Inflammatory macrophage (primary cell): ENCODE results near the gene HCFC2.
"Not testable (repeated sequence)": the region's sequence is repeated elsewhere in the genome, so short reads cannot be mapped to it uniquely, and the experiment has no call there.

ENCODE experiments used
- DNase-seq, 2 donors: peaks; one replicate each; pipeline ENCODE4 v3.0.0-alpha.2; 2020 to 2022
- total RNA-seq, 18 experiments: gene quantifications; one replicate each; lab custom pipeline; 2026; ENCODE audit warnings: mixed read lengths in 6 of 18, inconsistent platforms in 2 of 18; lab: John Stamatoyannopoulos, UW

The HCFC2 gene
- 19.6 to 47.9 (median 28.6) reads per million in 18 experiments for total RNA-seq

DNA sequence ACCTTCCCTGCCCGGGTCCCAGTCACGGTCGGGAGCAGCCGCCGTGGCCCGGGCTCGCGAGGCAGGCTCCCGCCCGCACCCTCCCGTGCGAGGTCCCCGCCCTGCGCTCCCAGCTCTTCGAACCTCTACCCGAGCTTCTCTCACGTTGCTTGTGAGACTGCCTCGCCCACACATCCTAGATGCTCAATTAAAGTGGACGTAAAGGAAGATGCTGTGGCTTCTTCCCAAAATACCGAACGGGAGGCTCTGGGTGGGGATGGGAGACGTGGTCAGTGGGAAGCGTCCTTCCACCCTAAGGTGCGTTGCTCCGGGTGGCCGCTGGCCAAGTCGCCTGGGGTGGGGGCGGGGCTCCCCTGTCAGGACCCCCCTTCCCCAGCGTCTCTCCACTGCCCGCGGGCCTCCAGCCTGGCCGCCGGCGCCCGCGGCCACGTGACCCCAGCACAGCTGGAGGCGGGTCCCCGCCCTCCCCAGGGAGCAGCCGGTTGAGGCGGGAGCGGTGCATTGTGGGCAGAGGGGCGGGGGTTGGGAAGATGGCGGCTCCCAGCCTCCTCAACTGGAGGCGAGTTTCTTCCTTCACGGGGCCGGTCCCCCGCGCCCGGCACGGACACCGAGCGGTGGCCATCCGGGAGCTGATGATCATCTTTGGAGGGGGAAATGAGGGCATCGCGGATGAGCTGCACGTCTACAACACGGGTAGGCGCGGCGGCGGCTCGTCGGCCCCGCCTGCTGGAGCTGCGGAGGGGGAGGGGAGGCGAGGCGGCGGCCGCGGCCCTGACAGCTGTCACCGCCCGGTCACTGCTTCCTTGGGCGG, at the start of gene HCFC2:
HCFC2 (plus strand) TSS at position 501 of the 811 bp plus-strand sequence; CDS start at position 531, 30 bp downstream.
- DNase-seq: peak; percentile 88 to 92

GRCh38 chr12:104021862-104022261, 42.5 kb upstream of the HCFC2 start:
- DNase-seq: not testable (repeated sequence)

GRCh38 chr12:104022786-104023185, 41.5 kb upstream of the HCFC2 start:
- no peak for DNase-seq

DNA sequence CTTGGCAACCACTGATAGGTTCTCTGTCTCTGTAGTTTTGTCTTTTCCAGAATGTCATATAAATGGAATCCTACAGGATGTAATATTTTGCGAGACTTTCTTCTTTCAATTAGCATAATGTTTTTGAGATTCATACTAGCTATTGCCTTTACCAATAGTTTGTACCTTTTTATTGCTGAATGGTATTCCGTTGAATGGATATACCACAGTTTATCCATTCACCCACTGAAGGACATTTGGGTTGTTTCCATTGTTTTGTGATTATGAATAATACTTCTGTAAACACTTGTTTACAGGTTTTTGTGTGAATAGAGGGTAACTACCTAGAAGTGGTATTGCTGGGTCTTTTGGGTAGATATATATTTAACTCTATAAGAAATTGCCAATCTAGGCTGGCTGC, 40.6 kb upstream of the HCFC2 start:
- DNase-seq: no peak

DNA sequence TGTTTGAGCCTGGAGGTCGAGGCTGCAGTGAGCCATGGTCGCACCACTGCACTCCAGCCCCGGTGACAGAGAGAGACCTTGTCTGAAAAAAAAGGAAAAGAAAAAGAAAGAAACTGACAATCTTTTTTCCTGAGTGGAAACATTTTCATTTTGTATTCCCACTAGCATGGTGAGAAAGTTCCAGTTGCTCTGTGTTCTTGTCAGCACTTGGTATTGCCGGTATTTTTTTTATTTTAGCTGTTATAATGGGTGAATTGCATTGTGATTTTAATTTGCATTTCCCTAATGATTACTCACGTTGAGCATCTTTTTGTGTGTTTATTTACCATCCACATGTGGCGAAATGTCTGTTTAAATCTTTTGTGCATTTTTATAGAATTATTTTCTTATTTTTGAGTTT, 40.0 kb upstream of the HCFC2 start:
- DNase-seq: no peak

DNA sequence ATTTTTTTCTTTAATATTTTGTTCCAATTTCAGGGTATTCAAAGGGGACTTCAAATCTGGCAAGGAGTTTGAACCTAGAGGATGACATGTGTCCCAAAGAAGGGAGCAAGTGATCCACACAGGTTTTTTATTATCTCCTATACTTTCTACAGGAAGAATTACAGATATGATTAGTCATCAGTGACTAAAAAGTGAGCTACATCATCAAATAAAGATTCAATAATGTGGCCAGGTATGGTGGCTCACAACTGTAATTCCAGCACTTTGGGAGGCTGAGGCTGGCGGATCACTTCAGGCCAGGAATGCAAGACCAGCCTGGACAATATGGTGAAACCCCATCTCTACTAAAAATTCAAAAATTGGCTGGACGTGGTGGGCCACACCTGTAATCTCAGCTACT, 38.6 kb upstream of the HCFC2 start:
- no peak for DNase-seq

DNA sequence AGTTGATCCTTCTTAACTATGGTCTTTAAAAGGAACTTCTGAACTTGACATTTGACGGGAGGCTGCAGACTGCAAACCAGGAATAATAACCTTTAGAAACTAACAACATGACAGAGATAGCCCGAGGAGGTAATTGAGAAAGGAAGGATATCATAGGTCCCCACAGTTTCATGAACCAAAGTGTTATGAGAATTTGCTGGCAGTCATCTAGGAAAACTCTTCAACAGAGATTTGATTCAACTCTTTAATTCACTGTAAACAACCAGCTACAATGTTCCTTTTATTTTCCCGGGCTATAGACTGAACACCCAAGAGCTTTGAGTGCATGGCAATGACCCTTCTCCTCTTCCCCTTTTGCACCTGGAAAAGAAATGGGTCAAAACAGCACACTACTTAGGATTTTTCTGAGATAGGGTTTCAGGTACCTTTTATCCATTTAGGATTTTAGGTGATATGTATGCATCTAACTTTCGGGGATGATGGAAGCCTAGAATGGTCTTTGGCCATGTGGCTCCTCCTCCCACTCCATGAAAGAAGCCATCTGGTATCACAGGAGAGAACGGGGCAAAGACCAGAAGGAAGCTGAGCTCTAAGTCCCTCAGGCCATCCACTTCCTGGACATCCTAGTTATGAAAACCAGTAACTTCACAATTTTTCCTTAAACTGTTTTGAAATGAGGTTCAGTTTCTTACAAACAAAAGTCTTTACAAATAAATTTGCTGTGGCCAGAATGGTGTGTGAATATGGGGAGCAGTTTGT, 37.3 kb upstream of the HCFC2 start:
- no peak for DNase-seq

DNA sequence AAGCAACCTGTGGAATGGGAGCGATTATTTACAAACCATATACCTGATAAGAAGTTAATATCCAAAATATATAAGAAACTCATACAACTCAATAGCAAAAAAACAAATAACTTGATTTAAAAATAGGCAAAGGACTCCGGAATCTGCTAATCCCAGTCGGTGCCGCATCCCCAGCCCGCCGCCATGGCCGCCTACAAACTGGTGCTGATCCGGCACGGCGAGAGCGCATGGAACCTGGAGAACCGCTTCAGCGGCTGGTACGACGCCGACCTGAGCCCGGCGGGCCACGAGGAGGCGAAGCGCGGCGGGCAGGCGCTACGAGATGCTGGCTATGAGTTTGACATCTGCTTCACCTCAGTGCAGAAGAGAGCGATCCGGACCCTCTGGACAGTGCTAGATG, 33.7 kb upstream of the HCFC2 start:
- not testable (repeated sequence) for DNase-seq

GRCh38 chr12:104036143-104036542, 28.2 kb upstream of the HCFC2 start:
- not testable (repeated sequence) for DNase-seq

GRCh38 chr12:104039769-104040168, 24.6 kb upstream of the HCFC2 start:
- not testable (repeated sequence) for DNase-seq

- no peak for DNase-seq
Measured at GRCh38 chr12:104042580-104042979, 21.8 kb upstream of the HCFC2 start.

- DNase-seq: no peak
Measured at GRCh38 chr12:104044158-104044557, 20.2 kb upstream of the HCFC2 start.

DNA sequence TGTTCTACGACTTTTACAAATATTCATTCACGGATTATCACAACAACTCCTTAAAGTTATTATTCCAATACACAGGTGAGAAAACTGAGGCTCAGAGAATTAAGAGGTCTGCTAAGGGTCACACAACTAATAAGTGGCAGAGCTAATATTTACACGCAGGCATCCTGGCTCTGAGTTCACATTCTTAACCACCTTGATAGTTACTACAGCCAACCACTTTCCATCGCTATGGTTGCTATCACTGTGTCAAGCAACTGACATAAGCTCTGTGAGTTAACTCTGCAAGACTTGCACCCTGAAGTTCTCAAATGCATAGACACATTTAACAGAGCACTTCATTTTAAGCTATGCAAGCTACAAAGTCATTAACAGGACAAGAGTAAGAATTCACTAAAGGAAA, 18.0 kb upstream of the HCFC2 start:
- no peak for DNase-seq

DNA sequence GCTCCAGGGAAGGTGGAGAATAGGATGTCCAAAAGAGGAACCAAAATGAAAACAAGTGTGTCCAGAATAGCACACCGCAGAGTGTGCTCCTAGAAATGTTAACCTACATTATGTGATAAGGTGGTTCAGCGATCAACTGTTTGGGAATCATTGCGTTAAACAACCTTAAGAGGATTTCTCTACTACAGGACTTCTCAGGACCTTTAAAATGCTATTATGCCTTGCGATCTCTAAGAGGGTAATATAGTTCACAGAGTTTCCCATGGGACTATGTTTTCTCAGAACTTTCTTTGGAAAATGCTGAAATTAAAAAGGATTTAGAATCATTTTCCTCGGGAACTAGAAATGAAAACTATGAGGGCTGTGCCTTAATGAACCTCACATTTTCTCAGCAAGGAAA, 16.2 kb upstream of the HCFC2 start:
- no peak for DNase-seq

- no peak for DNase-seq
Measured at GRCh38 chr12:104048811-104049210, 15.5 kb upstream of the HCFC2 start.

DNA sequence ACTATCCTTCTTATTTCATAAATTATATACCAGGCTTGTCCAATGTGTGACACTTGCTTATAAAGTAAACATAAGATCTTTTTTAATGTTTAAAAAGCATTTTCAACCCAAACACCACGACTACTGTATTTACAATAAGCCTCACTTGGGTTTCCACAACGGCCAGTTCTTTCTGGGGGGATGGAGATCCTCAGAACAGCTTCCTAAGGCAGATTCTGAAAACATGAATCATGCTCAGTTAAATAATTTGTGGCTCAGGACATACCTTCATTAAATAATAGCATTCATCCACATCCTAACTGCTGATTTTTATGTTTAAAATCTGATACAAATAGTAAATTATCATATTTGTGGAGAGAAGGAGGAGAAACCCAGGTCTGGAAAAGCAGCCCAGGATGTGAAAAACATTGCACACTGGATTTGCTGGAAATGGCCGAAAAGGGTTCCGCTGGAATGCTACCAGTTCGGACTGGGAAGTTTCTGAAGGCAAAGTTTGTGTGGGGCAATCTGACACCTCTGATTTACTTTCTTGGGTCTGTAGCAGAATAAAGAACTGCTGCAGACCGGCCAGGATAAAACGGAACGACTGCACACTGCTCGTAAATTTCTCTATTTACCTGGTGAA, 14.9 kb upstream of the HCFC2 start:
- DNase-seq: no peak

GRCh38 chr12:104049903-104050356, 14.4 kb upstream of the HCFC2 start, which contains the start of gene GLT8D2:
Gene GLT8D2, minus strand, starts transcription at chr12:104050187. Its CDS starts 30,539 bp downstream, at chr12:104019648.
- DNase-seq: peak in 1 of 2 donors; percentile 17

DNA sequence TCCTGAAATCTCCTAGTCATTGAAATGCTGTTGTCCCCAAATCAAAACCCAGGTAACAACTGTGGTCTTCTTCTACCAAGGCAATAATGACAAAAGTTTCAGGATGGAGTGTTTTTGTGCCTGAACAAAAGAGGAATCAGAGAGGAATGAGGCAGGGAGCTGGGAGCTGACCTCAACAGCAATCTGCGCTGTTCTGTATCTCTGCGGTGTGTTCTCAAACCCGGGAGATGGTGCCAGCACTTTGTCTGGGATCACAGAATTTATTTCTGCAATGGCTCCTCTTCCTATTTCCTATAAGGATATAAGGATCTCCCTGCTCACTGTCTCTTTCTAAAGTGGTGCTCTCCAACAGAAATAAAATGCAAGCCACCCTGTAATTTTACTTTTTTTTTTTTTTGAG, 13.9 kb upstream of the HCFC2 start:
- no peak for DNase-seq

GRCh38 chr12:104054681-104055346, 9.5 kb upstream of the HCFC2 start:
- no peak for DNase-seq

- DNase-seq: no peak
Measured at GRCh38 chr12:104055686-104056388, 8.5 kb upstream of the HCFC2 start.

DNA sequence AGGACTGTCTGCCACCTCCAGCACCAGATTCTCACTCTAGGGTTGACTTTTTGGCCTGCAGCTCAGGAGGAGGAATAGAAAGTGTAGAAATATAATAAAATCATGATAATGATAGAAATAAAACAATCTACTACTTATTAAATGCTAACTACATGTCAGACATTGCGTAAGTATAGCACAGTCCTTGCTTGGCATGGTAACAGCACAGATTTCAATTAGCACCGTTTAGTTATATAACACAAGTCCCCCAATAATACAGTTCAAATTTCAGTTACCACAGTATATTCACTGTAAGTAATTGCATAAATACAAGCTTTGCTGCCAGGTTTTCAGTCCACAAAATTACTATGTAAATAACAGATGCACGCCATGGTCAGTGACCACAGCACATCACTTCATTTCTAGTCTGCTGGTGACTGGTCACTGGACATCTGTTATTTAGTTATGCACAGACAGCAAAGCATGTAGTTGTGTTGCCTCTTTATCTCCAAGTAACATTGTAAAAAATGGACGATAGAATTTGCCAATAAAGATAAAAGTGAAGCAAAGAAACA, 7.8 kb upstream of the HCFC2 start:
- no peak for DNase-seq
